Osteocyte (in vitro differentiated cells): ENCODE results near the gene GPSM1. TPM values are rescaled to one million over a fixed set of nuclear protein-coding genes. Genes with fewer than 3 reads are reported as not detected.

Experiments
- DNase-seq: peaks from one replicate; pipeline ENCODE4 v3.0.0; 2021; ENCODE audit warnings: mixed read lengths; ENCODE audit not compliant: unreplicated experiment; ENCODE audit errors: extremely low spot score
- H3K27ac Mint-ChIP-seq: one replicate; pipeline ENCODE4 v1.8.0; 2021; ENCODE audit warnings: mild to moderate bottlenecking, mixed read lengths; ENCODE audit not compliant: unreplicated experiment
- H3K27me3 Mint-ChIP-seq: one replicate; pipeline ENCODE4 v1.8.0; 2021; ENCODE audit warnings: mixed read lengths; ENCODE audit not compliant: unreplicated experiment
- H3K36me3 Mint-ChIP-seq: one replicate; pipeline ENCODE4 v1.8.0; 2021; ENCODE audit warnings: mixed read lengths; ENCODE audit not compliant: unreplicated experiment
- H3K4me1 Mint-ChIP-seq: one replicate; pipeline ENCODE4 v1.8.0; 2021; ENCODE audit warnings: mixed read lengths; ENCODE audit not compliant: unreplicated experiment
- H3K4me3 Mint-ChIP-seq: one replicate; pipeline ENCODE4 v1.8.0; 2021; ENCODE audit warnings: mild to moderate bottlenecking, moderate library complexity, mixed read lengths; ENCODE audit not compliant: unreplicated experiment
- H3K9me3 Mint-ChIP-seq: one replicate; pipeline ENCODE4 v1.8.0; 2021; ENCODE audit warnings: mixed read lengths; ENCODE audit not compliant: unreplicated experiment
- total RNA-seq: library from RNA; stranded (reverse); gene quantifications from 2 replicates; pipeline ENCODE4 v1.2.1, GENCODE V29; 2021
- TF ChIP-seq, protein P1 (sequence below): fragments of 200-600 bp; sonication (generic); IDR thresholded peaks from 2 replicates; pipeline ENCODE4 v1.5.0; 2021; ENCODE audit warnings: antibody characterized with exemption, mild to moderate bottlenecking, moderate library complexity

The GPSM1 gene
- total RNA-seq, 1 donor from 2014 or later, result 37.1 TPM

GRCh38 chr9:136295542-136296433 is 31.6 kb upstream of the GPSM1 start:
- no peaks in the 10 kb centered on the region for H3K9me3 Mint-ChIP-seq
- no peaks in the 10 kb centered on the region for H3K4me1 Mint-ChIP-seq
- no peaks in the 10 kb centered on the region for H3K36me3 Mint-ChIP-seq
- TF ChIP-seq, protein P1, sequence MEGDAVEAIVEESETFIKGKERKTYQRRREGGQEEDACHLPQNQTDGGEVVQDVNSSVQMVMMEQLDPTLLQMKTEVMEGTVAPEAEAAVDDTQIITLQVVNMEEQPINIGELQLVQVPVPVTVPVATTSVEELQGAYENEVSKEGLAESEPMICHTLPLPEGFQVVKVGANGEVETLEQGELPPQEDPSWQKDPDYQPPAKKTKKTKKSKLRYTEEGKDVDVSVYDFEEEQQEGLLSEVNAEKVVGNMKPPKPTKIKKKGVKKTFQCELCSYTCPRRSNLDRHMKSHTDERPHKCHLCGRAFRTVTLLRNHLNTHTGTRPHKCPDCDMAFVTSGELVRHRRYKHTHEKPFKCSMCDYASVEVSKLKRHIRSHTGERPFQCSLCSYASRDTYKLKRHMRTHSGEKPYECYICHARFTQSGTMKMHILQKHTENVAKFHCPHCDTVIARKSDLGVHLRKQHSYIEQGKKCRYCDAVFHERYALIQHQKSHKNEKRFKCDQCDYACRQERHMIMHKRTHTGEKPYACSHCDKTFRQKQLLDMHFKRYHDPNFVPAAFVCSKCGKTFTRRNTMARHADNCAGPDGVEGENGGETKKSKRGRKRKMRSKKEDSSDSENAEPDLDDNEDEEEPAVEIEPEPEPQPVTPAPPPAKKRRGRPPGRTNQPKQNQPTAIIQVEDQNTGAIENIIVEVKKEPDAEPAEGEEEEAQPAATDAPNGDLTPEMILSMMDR, result no peak
- no peak overlapping the region for H3K4me3 Mint-ChIP-seq
- H3K27me3 Mint-ChIP-seq, result peaks cover 2% of the 10 kb centered on the region
- DNase-seq, result no peak
- H3K27ac Mint-ChIP-seq, result no peak overlapping the region

DNA sequence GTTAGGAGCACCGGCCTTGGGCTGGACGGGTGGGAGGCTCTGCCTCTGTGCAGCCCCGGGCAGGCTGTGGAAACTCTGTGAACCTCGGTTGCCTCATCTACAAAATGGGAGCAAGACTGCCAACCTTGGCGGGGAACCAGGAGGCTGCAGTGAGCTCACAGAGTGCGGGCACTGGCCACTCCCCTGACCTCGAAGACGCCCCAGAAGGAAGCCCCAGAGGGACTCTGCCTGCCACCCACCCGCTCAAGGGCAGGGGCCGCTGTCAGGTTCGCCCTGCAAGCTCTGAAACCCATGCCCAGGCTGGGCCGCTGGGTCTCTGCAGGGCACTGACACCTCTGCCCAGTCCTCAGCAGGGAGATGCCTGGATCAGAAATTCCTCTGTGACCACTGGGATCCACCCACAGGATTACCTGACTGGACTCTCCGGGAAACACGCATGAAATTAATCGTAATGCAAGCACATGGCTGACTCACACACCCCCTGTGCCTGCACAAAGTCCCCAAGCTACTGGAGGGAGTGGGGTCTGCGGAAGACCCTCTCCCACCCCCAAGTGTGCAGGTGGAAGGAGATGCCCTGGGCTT is 30.8 kb upstream of the GPSM1 start:
- no peaks in the 10 kb centered on the region for H3K9me3 Mint-ChIP-seq
- H3K27me3 Mint-ChIP-seq, result peaks cover 5% of the 10 kb centered on the region
- peaks cover 5% of the 10 kb centered on the region for H3K4me1 Mint-ChIP-seq
- H3K4me3 Mint-ChIP-seq, result no peak overlapping the region
- DNase-seq, result no peak
- TF ChIP-seq, protein P1, result no peak
- H3K27ac Mint-ChIP-seq, result no peak overlapping the region
- H3K36me3 Mint-ChIP-seq, result no peaks in the 10 kb centered on the region

- H3K27ac Mint-ChIP-seq, result no peak overlapping the region
Observed at GRCh38 chr9:136297016-136297691, 30.2 kb upstream of the GPSM1 start.

DNA sequence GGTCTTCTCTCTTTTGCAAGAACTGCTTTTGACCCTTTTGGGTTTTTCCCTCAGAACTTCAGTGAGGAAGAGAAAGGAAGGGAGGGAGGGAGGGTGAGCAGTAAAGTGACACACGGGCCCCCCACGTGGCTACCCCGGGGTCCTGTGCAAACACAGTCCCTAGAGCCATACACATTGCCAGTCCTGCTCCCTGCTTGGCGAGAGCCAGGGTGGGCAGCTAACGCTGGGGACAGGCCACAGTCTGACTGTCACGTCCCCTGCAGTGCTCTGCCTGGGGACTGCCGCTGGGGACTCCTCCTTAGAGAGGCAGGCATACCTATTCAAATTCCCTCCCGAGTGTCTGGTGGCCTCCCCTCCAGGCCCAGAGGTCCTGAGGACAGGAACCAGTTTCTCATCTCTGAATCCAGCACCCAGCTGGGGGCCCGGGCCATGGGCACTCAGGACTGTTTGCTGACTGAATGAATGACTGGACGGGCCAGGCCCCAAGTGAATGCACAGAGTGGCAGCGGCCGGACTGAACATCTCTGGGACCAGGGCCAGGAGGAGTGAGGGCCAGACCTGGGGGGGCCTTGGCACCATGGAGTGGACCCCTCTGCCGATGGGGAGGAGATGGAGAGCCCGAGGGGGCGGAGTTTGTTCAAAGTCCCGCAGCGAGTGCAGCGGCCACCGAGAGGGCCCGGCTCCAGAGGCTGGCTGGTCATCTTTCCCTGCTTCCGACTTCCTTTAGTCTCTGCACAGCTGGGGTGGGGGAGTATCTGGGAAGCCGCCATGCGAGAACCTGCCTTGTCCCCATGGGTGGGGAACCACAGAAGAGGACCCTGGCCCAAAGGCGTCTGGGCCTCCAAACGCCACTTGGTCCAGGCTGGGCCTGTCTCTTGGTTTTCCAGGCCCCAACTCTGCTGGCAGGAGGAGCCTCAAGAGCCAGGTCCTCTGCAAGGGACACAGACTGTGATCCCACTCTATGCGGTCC is 29.3 kb upstream of the GPSM1 start:
- Mint-ChIP-seq H3K27ac (no peak overlapping the region), H3K4me1 (peaks cover 5% of the 10 kb centered on the region), H3K4me3 (no peak overlapping the region)

More at GRCh38 chr9:136297016-136297691, 30.2 kb upstream of the GPSM1 start:
- Mint-ChIP-seq H3K4me1 (peaks cover 5% of the 10 kb centered on the region), H3K27me3 (peaks cover 5% of the 10 kb centered on the region), H3K9me3 (no peaks in the 10 kb centered on the region), H3K4me3 (no peak overlapping the region), H3K36me3 (no peaks in the 10 kb centered on the region)
- no peak for DNase-seq
- TF ChIP-seq, protein P1, result no peak

More for the DNA sequence above, 29.3 kb upstream of the GPSM1 start:
- TF ChIP-seq, protein P1, result no peak
- Mint-ChIP-seq H3K9me3 (no peaks in the 10 kb centered on the region), H3K36me3 (no peaks in the 10 kb centered on the region), H3K27me3 (peaks cover 5% of the 10 kb centered on the region)
- DNase-seq, result no peak
